OCI-LY3 (cell line): ENCODE data around the gene PYM1.

Experiments used
- H2AFZ ChIP-seq: fragments of 200-600, 300-600 bp; shearing (Covaris generic); 2 replicates; pipeline ENCODE4 v1.6.0; 2014; ENCODE audit warnings: antibody characterized with exemption, low read depth, low read length
- H3K27ac ChIP-seq: fragments of 200-600, 300-600 bp; sonication (generic); 2 replicates; pipeline ENCODE4 v1.5.1; 2014; ENCODE audit warnings: mild to moderate bottlenecking, low read length, moderate library complexity, mixed read lengths
- H3K27me3 ChIP-seq: fragments of 200-600, 300-600 bp; sonication (generic); 2 replicates; pipeline ENCODE4 v1.6.1; 2014; ENCODE audit warnings: low read depth, low read length, mixed read lengths
- H3K36me3 ChIP-seq: fragments of 200-600, 300-600 bp; sonication (generic); replicated peaks from 2 replicates; pipeline ENCODE3; 2014; ENCODE audit warnings: low read depth, low read length, mixed read lengths
- H3K4me1 ChIP-seq: fragments of 300-600, 200-600 bp; sonication (generic); 2 replicates; pipeline ENCODE4 v1.6.1; 2014; ENCODE audit warnings: low read length, mixed read lengths
- H3K4me2 ChIP-seq: fragments of 200-600, 300-600 bp; sonication (generic); 2 replicates; pipeline ENCODE4 v1.6.1; 2014; ENCODE audit warnings: low read length, mixed read lengths
- H3K4me3 ChIP-seq: fragments of 300-600, 200-600 bp; sonication (generic); 2 replicates; pipeline ENCODE4 v1.5.1; 2014; ENCODE audit warnings: antibody characterized with exemption, mild to moderate bottlenecking, low read length, moderate library complexity
- H3K79me2 ChIP-seq: fragments of 300-600, 200-600 bp; shearing (Covaris generic); 2 replicates; pipeline ENCODE4 v1.6.1; 2014; ENCODE audit warnings: mild to moderate bottlenecking, low read length, mixed read lengths
- H3K9ac ChIP-seq: fragments of 300-600, 200-600 bp; shearing (Covaris generic); 2 replicates; pipeline ENCODE4 v1.6.0; 2014; ENCODE audit warnings: mild to moderate bottlenecking, low read length, moderate library complexity
- H3K9me3 ChIP-seq: fragments of 200-600, 300-600 bp; shearing (Covaris generic); 2 replicates; pipeline ENCODE4 v1.6.1; 2014; ENCODE audit warnings: low read length, mixed read lengths; ENCODE audit not compliant: insufficient read depth
- H4K20me1 ChIP-seq: fragments of 200-600, 300-600 bp; sonication (generic); 2 replicates; pipeline ENCODE4 v1.6.1; 2016; ENCODE audit warnings: low read length, mixed read lengths; ENCODE audit not compliant: insufficient read depth
- EZH2phosphoT487 ChIP-seq: fragments of 200-600 bp; shearing (Covaris generic); IDR thresholded peaks from 2 replicates; pipeline ENCODE4 v1.6.1; 2018; ENCODE audit warnings: antibody characterized with exemption, mixed run types, low read depth
- TF ChIP-seq, protein P1 (sequence below): fragments of 200-600, 300-600 bp; sonication (generic); IDR thresholded peaks from 2 replicates; pipeline ENCODE4 v1.5.1; 2014; ENCODE audit warnings: antibody characterized with exemption, low read length, low read depth

PYM1 gene

DNA sequence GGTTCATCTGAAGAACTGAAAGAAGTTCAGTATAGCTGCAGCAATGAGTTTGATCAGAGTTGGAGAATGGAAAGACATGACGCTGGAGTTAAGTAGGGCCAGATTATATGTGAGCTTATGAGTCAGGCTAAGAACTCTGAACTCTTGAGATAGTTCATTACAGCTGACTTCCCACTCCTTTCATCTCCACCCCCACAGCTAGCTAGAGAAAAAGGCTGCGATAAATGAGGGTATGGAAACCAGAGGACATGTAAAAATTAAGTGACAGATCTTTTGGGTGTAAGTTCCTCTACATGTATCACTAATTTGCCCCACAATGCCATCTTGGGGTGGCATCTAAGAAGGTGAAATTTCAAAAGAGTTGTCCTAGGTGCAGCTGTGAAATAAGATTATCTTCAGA lies 28.6 kb downstream of the PYM1 start:
- no peak for TF ChIP-seq EZH2phosphoT487
- TF ChIP-seq, protein P1, sequence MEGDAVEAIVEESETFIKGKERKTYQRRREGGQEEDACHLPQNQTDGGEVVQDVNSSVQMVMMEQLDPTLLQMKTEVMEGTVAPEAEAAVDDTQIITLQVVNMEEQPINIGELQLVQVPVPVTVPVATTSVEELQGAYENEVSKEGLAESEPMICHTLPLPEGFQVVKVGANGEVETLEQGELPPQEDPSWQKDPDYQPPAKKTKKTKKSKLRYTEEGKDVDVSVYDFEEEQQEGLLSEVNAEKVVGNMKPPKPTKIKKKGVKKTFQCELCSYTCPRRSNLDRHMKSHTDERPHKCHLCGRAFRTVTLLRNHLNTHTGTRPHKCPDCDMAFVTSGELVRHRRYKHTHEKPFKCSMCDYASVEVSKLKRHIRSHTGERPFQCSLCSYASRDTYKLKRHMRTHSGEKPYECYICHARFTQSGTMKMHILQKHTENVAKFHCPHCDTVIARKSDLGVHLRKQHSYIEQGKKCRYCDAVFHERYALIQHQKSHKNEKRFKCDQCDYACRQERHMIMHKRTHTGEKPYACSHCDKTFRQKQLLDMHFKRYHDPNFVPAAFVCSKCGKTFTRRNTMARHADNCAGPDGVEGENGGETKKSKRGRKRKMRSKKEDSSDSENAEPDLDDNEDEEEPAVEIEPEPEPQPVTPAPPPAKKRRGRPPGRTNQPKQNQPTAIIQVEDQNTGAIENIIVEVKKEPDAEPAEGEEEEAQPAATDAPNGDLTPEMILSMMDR, result no peak
- Histone ChIP-seq H2AFZ (no peak overlapping the region), H4K20me1 (no peaks in the 10 kb centered on the region), H3K4me3 (no peak overlapping the region), H3K27me3 (no peaks in the 10 kb centered on the region), H3K9me3 (no peaks in the 10 kb centered on the region), H3K4me2 (no peak overlapping the region), H3K4me1 (no peaks in the 10 kb centered on the region), H3K36me3 (peaks cover 9% of the 10 kb centered on the region), H3K9ac (no peak overlapping the region), H3K79me2 (no peaks in the 10 kb centered on the region), H3K27ac (no peak overlapping the region)

DNA sequence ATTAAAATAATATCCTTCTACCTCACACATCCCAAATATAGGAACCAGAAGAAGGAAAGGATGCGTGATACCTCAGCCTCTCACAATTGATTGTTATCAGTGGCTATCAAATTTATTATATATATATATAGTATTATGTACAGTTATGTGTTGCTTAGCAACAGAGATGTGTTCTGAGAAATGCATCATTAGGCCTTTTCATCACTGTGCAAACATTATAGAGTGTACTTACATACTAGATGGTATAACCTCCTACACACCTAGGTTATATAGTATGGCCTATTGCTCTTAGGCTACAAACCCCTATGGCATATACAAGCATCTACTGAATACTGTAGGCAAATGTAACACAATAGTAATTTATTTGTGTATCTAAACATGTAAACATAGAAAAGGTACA lies 34.0 kb downstream of the PYM1 start:
- Histone ChIP-seq H3K27ac (no peak overlapping the region), H3K36me3 (no peaks in the 10 kb centered on the region), H3K27me3 (no peaks in the 10 kb centered on the region), H3K4me3 (no peak overlapping the region), H2AFZ (no peak overlapping the region), H3K9me3 (no peaks in the 10 kb centered on the region), H3K9ac (no peak overlapping the region), H3K4me2 (no peak overlapping the region), H4K20me1 (no peaks in the 10 kb centered on the region), H3K79me2 (no peaks in the 10 kb centered on the region), H3K4me1 (no peaks in the 10 kb centered on the region)
- TF ChIP-seq, protein P1, result no peak
- no peak for TF ChIP-seq EZH2phosphoT487

GRCh38 chr12:55891310-55891709 lies 36.4 kb downstream of the PYM1 start:
- Histone ChIP-seq H3K9me3 (no peaks in the 10 kb centered on the region), H3K9ac (no peak overlapping the region), H3K79me2 (no peaks in the 10 kb centered on the region), H4K20me1 (no peaks in the 10 kb centered on the region), H3K4me1 (no peaks in the 10 kb centered on the region), H3K4me3 (no peak overlapping the region), H3K27me3 (no peaks in the 10 kb centered on the region), H3K36me3 (no peaks in the 10 kb centered on the region), H3K27ac (no peak overlapping the region), H3K4me2 (no peak overlapping the region), H2AFZ (no peak overlapping the region)
- TF ChIP-seq EZH2phosphoT487, result no peak
- TF ChIP-seq, protein P1, result no peak

GRCh38 chr12:55885113-55885512 lies 42.6 kb downstream of the PYM1 start:
- H3K9me3 ChIP-seq, result no peaks in the 10 kb centered on the region
- H3K4me2 ChIP-seq, result no peak overlapping the region
- H2AFZ ChIP-seq, result no peak overlapping the region
- no peak overlapping the region for H3K9ac ChIP-seq
- no peak overlapping the region for H3K27ac ChIP-seq
- no peaks in the 10 kb centered on the region for H3K79me2 ChIP-seq
- H3K36me3 ChIP-seq, result no peaks in the 10 kb centered on the region
- no peaks in the 10 kb centered on the region for H3K4me1 ChIP-seq
- H3K4me3 ChIP-seq, result no peak overlapping the region
- no peaks in the 10 kb centered on the region for H4K20me1 ChIP-seq
- TF ChIP-seq, protein P1, result no peak
- no peak for TF ChIP-seq EZH2phosphoT487
- H3K27me3 ChIP-seq, result no peaks in the 10 kb centered on the region
